Measurements from ENCODE around the gene ELAVL2. TPM values are rescaled to one million over a fixed set of nuclear protein-coding genes. Genes with fewer than 3 reads are reported as not detected.

ELAVL2 gene
- total RNA-seq, 1 experiment from 2014 or later: 0.18 TPM

DNA sequence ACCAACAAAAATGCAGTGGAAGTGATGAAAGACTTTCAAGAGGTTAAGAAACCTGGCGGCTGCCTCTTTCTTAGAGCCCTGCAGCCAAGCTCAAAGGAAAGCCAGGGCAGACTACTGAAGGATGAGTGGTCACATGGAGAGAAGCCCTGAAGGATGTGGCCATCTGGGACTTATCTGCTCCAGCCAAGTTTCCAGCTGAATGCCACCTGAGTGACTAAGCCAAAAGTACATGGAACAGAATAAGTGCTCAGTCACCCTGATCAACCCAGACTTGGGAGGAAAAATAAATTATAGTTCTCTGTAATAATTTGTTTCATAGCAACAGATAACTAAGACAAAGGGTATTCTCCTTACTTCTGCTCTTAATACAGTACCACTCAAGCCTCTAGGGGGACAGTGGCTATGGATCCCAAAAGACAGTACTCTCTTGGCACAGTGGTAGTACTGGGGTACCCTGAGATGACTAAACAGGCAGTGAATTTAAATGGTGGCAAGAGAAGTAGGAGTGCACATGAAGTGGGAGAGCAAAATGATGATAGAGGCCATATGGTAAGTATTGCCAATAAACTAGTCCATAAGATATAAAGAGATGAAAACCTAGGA, 182.3 kb downstream of the ELAVL2 start:
- TF ChIP-seq, protein P1, sequence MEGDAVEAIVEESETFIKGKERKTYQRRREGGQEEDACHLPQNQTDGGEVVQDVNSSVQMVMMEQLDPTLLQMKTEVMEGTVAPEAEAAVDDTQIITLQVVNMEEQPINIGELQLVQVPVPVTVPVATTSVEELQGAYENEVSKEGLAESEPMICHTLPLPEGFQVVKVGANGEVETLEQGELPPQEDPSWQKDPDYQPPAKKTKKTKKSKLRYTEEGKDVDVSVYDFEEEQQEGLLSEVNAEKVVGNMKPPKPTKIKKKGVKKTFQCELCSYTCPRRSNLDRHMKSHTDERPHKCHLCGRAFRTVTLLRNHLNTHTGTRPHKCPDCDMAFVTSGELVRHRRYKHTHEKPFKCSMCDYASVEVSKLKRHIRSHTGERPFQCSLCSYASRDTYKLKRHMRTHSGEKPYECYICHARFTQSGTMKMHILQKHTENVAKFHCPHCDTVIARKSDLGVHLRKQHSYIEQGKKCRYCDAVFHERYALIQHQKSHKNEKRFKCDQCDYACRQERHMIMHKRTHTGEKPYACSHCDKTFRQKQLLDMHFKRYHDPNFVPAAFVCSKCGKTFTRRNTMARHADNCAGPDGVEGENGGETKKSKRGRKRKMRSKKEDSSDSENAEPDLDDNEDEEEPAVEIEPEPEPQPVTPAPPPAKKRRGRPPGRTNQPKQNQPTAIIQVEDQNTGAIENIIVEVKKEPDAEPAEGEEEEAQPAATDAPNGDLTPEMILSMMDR (IDR thresholded peaks at IDR 0.05; ENCODE audit: insufficient read depth in 1 of 2, low read depth in 1 of 2, low read length in 1 of 2, severe bottlenecking in 1 of 2, unreplicated experiment in 1 of 2): no peak
- Histone ChIP-seq H3K4me3 (ENCODE audit: low read depth, low read length) (no peak overlapping the region), H3K9me3 (no peaks in the 10 kb centered on the region), H3K4me1 (no peaks in the 10 kb centered on the region), H3K36me3 (ENCODE audit: control insufficient read depth, insufficient read depth, low read length) (no peaks in the 10 kb centered on the region), H3K27me3 (replicated peaks; ENCODE audit: control insufficient read depth, insufficient read depth, low read length) (no peaks in the 10 kb centered on the region)
- BruUV-seq (replicated peaks): no TSS peak
- H3K9me3 Mint-ChIP-seq (ENCODE audit: unreplicated experiment): no peaks in the 10 kb centered on the region
- no peaks in the 10 kb centered on the region for H3K36me3 Mint-ChIP-seq (ENCODE audit: insufficient read depth, unreplicated experiment)
- no peaks in the 10 kb centered on the region for H3K27me3 Mint-ChIP-seq (ENCODE audit: insufficient read depth, unreplicated experiment)
- intact Hi-C loops (cut with micrococcal nuclease; ENCODE audit: unreplicated experiment): no loop called here
- no peaks in the 10 kb centered on the region for H3K4me1 Mint-ChIP-seq (ENCODE audit: low read depth, unreplicated experiment)
- ChIA-PET CTCF (no interaction called here), POLR2A (no interaction called here)
- H3K4me3 Mint-ChIP-seq (ENCODE audit: unreplicated experiment): no peak overlapping the region
- H3K27ac Mint-ChIP-seq (ENCODE audit: unreplicated experiment): no peak overlapping the region
- no peak for DNase-seq

Data from Caco-2 (cell line).